OCI-LY3 (cell line): Measurements from ENCODE around the gene EYA2.

Experiments used
- H2AFZ ChIP-seq: fragments of 200-600, 300-600 bp; shearing (Covaris generic); 2 replicates; pipeline ENCODE4 v1.6.0; 2014; ENCODE audit warnings: antibody characterized with exemption, low read depth, low read length
- H3K27ac ChIP-seq: fragments of 200-600, 300-600 bp; sonication (generic); 2 replicates; pipeline ENCODE4 v1.5.1; 2014; ENCODE audit warnings: mild to moderate bottlenecking, low read length, moderate library complexity, mixed read lengths
- H3K27me3 ChIP-seq: fragments of 200-600, 300-600 bp; sonication (generic); 2 replicates; pipeline ENCODE4 v1.6.1; 2014; ENCODE audit warnings: low read depth, low read length, mixed read lengths
- H3K36me3 ChIP-seq: fragments of 200-600, 300-600 bp; sonication (generic); replicated peaks from 2 replicates; pipeline ENCODE3; 2014; ENCODE audit warnings: low read depth, low read length, mixed read lengths
- H3K4me1 ChIP-seq: fragments of 300-600, 200-600 bp; sonication (generic); 2 replicates; pipeline ENCODE4 v1.6.1; 2014; ENCODE audit warnings: low read length, mixed read lengths
- H3K4me2 ChIP-seq: fragments of 200-600, 300-600 bp; sonication (generic); 2 replicates; pipeline ENCODE4 v1.6.1; 2014; ENCODE audit warnings: low read length, mixed read lengths
- H3K4me3 ChIP-seq: fragments of 300-600, 200-600 bp; sonication (generic); 2 replicates; pipeline ENCODE4 v1.5.1; 2014; ENCODE audit warnings: antibody characterized with exemption, mild to moderate bottlenecking, low read length, moderate library complexity
- H3K79me2 ChIP-seq: fragments of 300-600, 200-600 bp; shearing (Covaris generic); 2 replicates; pipeline ENCODE4 v1.6.1; 2014; ENCODE audit warnings: mild to moderate bottlenecking, low read length, mixed read lengths
- H3K9ac ChIP-seq: fragments of 300-600, 200-600 bp; shearing (Covaris generic); 2 replicates; pipeline ENCODE4 v1.6.0; 2014; ENCODE audit warnings: mild to moderate bottlenecking, low read length, moderate library complexity
- H3K9me3 ChIP-seq: fragments of 200-600, 300-600 bp; shearing (Covaris generic); 2 replicates; pipeline ENCODE4 v1.6.1; 2014; ENCODE audit warnings: low read length, mixed read lengths; ENCODE audit not compliant: insufficient read depth
- H4K20me1 ChIP-seq: fragments of 200-600, 300-600 bp; sonication (generic); 2 replicates; pipeline ENCODE4 v1.6.1; 2016; ENCODE audit warnings: low read length, mixed read lengths; ENCODE audit not compliant: insufficient read depth
- CTCF ChIP-seq: fragments of 200-600, 300-600 bp; sonication (generic); IDR thresholded peaks from 2 replicates; pipeline ENCODE4 v1.5.1; 2014; ENCODE audit warnings: antibody characterized with exemption, low read length, low read depth
- EZH2phosphoT487 ChIP-seq: fragments of 200-600 bp; shearing (Covaris generic); IDR thresholded peaks from 2 replicates; pipeline ENCODE4 v1.6.1; 2018; ENCODE audit warnings: antibody characterized with exemption, mixed run types, low read depth

The EYA2 gene

GRCh38 chr20:46934746-46935287 is 40.2 kb downstream of the EYA2 start:
- TF ChIP-seq EZH2phosphoT487 = no peak
- TF ChIP-seq CTCF = no peak
- Histone ChIP-seq H3K4me3 (no peak overlapping the region), H3K4me1 (no peaks in the 10 kb centered on the region), H3K27me3 (peaks cover 16% of the 10 kb centered on the region), H2AFZ (no peak overlapping the region), H4K20me1 (no peaks in the 10 kb centered on the region), H3K36me3 (no peaks in the 10 kb centered on the region), H3K27ac (no peak overlapping the region), H3K4me2 (no peak overlapping the region), H3K79me2 (no peaks in the 10 kb centered on the region), H3K9ac (no peak overlapping the region), H3K9me3 (no peaks in the 10 kb centered on the region)

- TF ChIP-seq CTCF = no peak
- no peak for TF ChIP-seq EZH2phosphoT487
- H4K20me1 ChIP-seq = no peaks in the 10 kb centered on the region
- no peaks in the 10 kb centered on the region for H3K9me3 ChIP-seq
Observed at GRCh38 chr20:46935394-46936017, 40.9 kb downstream of the EYA2 start.

GRCh38 chr20:46936415-46937156 is 41.9 kb downstream of the EYA2 start:
- H3K4me3 ChIP-seq = no peak overlapping the region
- no peak overlapping the region for H3K27ac ChIP-seq
- no peak overlapping the region for H3K4me2 ChIP-seq
- H3K4me1 ChIP-seq = no peaks in the 10 kb centered on the region
- H4K20me1 ChIP-seq = no peaks in the 10 kb centered on the region
- H3K36me3 ChIP-seq = no peaks in the 10 kb centered on the region
- TF ChIP-seq EZH2phosphoT487 (no peak), CTCF (no peak)
- H3K9ac ChIP-seq = no peak overlapping the region
- H3K79me2 ChIP-seq = no peaks in the 10 kb centered on the region
- no peaks in the 10 kb centered on the region for H3K9me3 ChIP-seq
- H2AFZ ChIP-seq = no peak overlapping the region
- 0 out of 2 replicates have a peak, but pooled peaks cover 3% of the 10 kb centered on the region for H3K27me3 ChIP-seq

More at GRCh38 chr20:46935394-46936017, 40.9 kb downstream of the EYA2 start:
- no peaks in the 10 kb centered on the region for H3K4me1 ChIP-seq
- no peaks in the 10 kb centered on the region for H3K36me3 ChIP-seq
- no peaks in the 10 kb centered on the region for H3K79me2 ChIP-seq
- H3K27ac ChIP-seq = no peak overlapping the region
- no peak overlapping the region for H3K4me2 ChIP-seq
- no peak overlapping the region for H3K4me3 ChIP-seq
- H3K9ac ChIP-seq = no peak overlapping the region
- no peak overlapping the region for H2AFZ ChIP-seq
- H3K27me3 ChIP-seq = peaks cover 12% of the 10 kb centered on the region

GRCh38 chr20:46937157-46937523 is 42.5 kb downstream of the EYA2 start:
- no peak overlapping the region for H3K4me2 ChIP-seq
- H3K9me3 ChIP-seq = no peaks in the 10 kb centered on the region
- no peaks in the 10 kb centered on the region for H3K4me1 ChIP-seq
- no peak overlapping the region for H2AFZ ChIP-seq
- H3K27ac ChIP-seq = no peak overlapping the region
- TF ChIP-seq CTCF (no peak), EZH2phosphoT487 (no peak)
- H4K20me1 ChIP-seq = no peaks in the 10 kb centered on the region
- no peaks in the 10 kb centered on the region for H3K79me2 ChIP-seq
- no peak overlapping the region for H3K4me3 ChIP-seq
- no peaks in the 10 kb centered on the region for H3K36me3 ChIP-seq
- no peaks in the 10 kb centered on the region for H3K27me3 ChIP-seq
- H3K9ac ChIP-seq = no peak overlapping the region
